ENCODE data around the gene PRRG1.

Gene PRRG1

GRCh38 chrX:37383313-37383712 is 34.1 kb downstream of the PRRG1 start:
- no peaks in the 10 kb centered on the region for H3K79me2 ChIP-seq (ENCODE audit: low read length)
- no peaks in the 10 kb centered on the region for H4K20me1 ChIP-seq (ENCODE audit: insufficient read depth, low read length)
- H3K27ac ChIP-seq (ENCODE audit: low read length): no peak overlapping the region
- no peaks in the 10 kb centered on the region for H3K27me3 ChIP-seq (ENCODE audit: low read depth, low read length)
- no peaks in the 10 kb centered on the region for H3K36me3 ChIP-seq (replicated peaks; ENCODE audit: low read depth, low read length)
- H3K9ac ChIP-seq (ENCODE audit: low read length): no peak overlapping the region
- TF ChIP-seq EZH2phosphoT487 (IDR thresholded peaks at IDR 0.05; ENCODE audit: low read depth): no peak
- TF ChIP-seq CTCF (IDR thresholded peaks at IDR 0.05; ENCODE audit: low read depth, low read length): no peak
- no peaks in the 10 kb centered on the region for H3K9me3 ChIP-seq (ENCODE audit: insufficient read depth, low read length)
- H2AFZ ChIP-seq (ENCODE audit: low read depth, low read length): no peak overlapping the region
- H3K4me1 ChIP-seq (ENCODE audit: low read length): no peaks in the 10 kb centered on the region
- H3K4me2 ChIP-seq (ENCODE audit: low read length): no peak overlapping the region
- H3K4me3 ChIP-seq (ENCODE audit: low read length): no peak overlapping the region

- H3K27ac ChIP-seq (ENCODE audit: low read length): no peak overlapping the region
- TF ChIP-seq CTCF (IDR thresholded peaks at IDR 0.05; ENCODE audit: low read depth, low read length) (no peak), EZH2phosphoT487 (IDR thresholded peaks at IDR 0.05; ENCODE audit: low read depth) (no peak)
- no peaks in the 10 kb centered on the region for H3K36me3 ChIP-seq (replicated peaks; ENCODE audit: low read depth, low read length)
Measured at GRCh38 chrX:37388413-37388812, 39.2 kb downstream of the PRRG1 start.

GRCh38 chrX:37405956-37406355 is 56.8 kb downstream of the PRRG1 start:
- H3K79me2 ChIP-seq (ENCODE audit: low read length): no peaks in the 10 kb centered on the region
- H3K4me2 ChIP-seq (ENCODE audit: low read length): no peak overlapping the region
- no peaks in the 10 kb centered on the region for H3K36me3 ChIP-seq (replicated peaks; ENCODE audit: low read depth, low read length)
- no peak overlapping the region for H3K9ac ChIP-seq (ENCODE audit: low read length)
- H3K4me1 ChIP-seq (ENCODE audit: low read length): peaks cover 31% of the 10 kb centered on the region
- no peak overlapping the region for H3K4me3 ChIP-seq (ENCODE audit: low read length)
- no peaks in the 10 kb centered on the region for H4K20me1 ChIP-seq (ENCODE audit: insufficient read depth, low read length)
- H2AFZ ChIP-seq (ENCODE audit: low read depth, low read length): no peak overlapping the region
- H3K27ac ChIP-seq (ENCODE audit: low read length): no peak overlapping the region
- no peaks in the 10 kb centered on the region for H3K9me3 ChIP-seq (ENCODE audit: insufficient read depth, low read length)
- H3K27me3 ChIP-seq (ENCODE audit: low read depth, low read length): no peaks in the 10 kb centered on the region
- TF ChIP-seq CTCF (IDR thresholded peaks at IDR 0.05; ENCODE audit: low read depth, low read length) (no peak), EZH2phosphoT487 (IDR thresholded peaks at IDR 0.05; ENCODE audit: low read depth) (no peak)

More at GRCh38 chrX:37388413-37388812, 39.2 kb downstream of the PRRG1 start:
- Histone ChIP-seq H3K27me3 (ENCODE audit: low read depth, low read length) (no peaks in the 10 kb centered on the region), H4K20me1 (ENCODE audit: insufficient read depth, low read length) (no peaks in the 10 kb centered on the region), H3K4me1 (ENCODE audit: low read length) (no peaks in the 10 kb centered on the region), H3K4me2 (ENCODE audit: low read length) (no peak overlapping the region), H3K9ac (ENCODE audit: low read length) (no peak overlapping the region), H2AFZ (ENCODE audit: low read depth, low read length) (no peak overlapping the region), H3K9me3 (ENCODE audit: insufficient read depth, low read length) (no peaks in the 10 kb centered on the region), H3K4me3 (ENCODE audit: low read length) (no peak overlapping the region), H3K79me2 (ENCODE audit: low read length) (no peaks in the 10 kb centered on the region)

- H3K9ac ChIP-seq (ENCODE audit: low read length): no peak overlapping the region
- H3K79me2 ChIP-seq (ENCODE audit: low read length): no peaks in the 10 kb centered on the region
- H2AFZ ChIP-seq (ENCODE audit: low read depth, low read length): no peak overlapping the region
- H3K27me3 ChIP-seq (ENCODE audit: low read depth, low read length): no peaks in the 10 kb centered on the region
- no peaks in the 10 kb centered on the region for H4K20me1 ChIP-seq (ENCODE audit: insufficient read depth, low read length)
- TF ChIP-seq EZH2phosphoT487 (IDR thresholded peaks at IDR 0.05; ENCODE audit: low read depth) (no peak), CTCF (IDR thresholded peaks at IDR 0.05; ENCODE audit: low read depth, low read length) (no peak)
- peaks cover 31% of the 10 kb centered on the region for H3K4me1 ChIP-seq (ENCODE audit: low read length)
- no peaks in the 10 kb centered on the region for H3K36me3 ChIP-seq (replicated peaks; ENCODE audit: low read depth, low read length)
- H3K4me2 ChIP-seq (ENCODE audit: low read length): no peak overlapping the region
- H3K9me3 ChIP-seq (ENCODE audit: insufficient read depth, low read length): no peaks in the 10 kb centered on the region
- no peak overlapping the region for H3K27ac ChIP-seq (ENCODE audit: low read length)
- no peak overlapping the region for H3K4me3 ChIP-seq (ENCODE audit: low read length)
Measured at GRCh38 chrX:37407736-37408135, 58.6 kb downstream of the PRRG1 start.
